Measurements from ENCODE around the gene DIDO1. TPM values are rescaled to one million over a fixed set of nuclear protein-coding genes. Genes with fewer than 3 reads are reported as not detected.

DIDO1 gene
- total and polyA plus RNA-seq, 2 of the 13 experiments (the other 11 are each of a cell fraction or from before 2014, with no cell fraction given): 75.0 to 75.1 TPM

GRCh38 chr20:62952968-62953838 lies 26.9 kb upstream of the DIDO1 start (continued):
- TF ChIP-seq ZFAT (CRISPR knock-in tag; conservative IDR thresholded peaks at IDR 0.05) (no peak), FOXK1 (CRISPR knock-in tag; IDR thresholded peaks at IDR 0.05; ENCODE audit: borderline replicate concordance, low read depth) (0 out of 2 replicates have a peak, but pooled peaks have one; percentile 24), ZNF224 (CRISPR knock-in tag; IDR thresholded peaks at IDR 0.05) (no peak; the same call in 1 of the 2 replicates), ATF6 (CRISPR knock-in tag; conservative IDR thresholded peaks at IDR 0.05) (no peak), JUN (CRISPR knock-in tag; IDR thresholded peaks at IDR 0.05) (0 out of 2 replicates have a peak, but pooled peaks have one; percentile 8), ZNF296 (CRISPR knock-in tag; conservative IDR thresholded peaks at IDR 0.05) (0 out of 2 replicates have a peak, but pooled peaks have one; percentile 70), SAFB2 (CRISPR knock-in tag; IDR thresholded peaks at IDR 0.05; ENCODE audit: borderline replicate concordance, low read depth) (no peak), RNF219 (CRISPR knock-in tag; IDR thresholded peaks at IDR 0.05) (no peak), ERF (CRISPR knock-in tag; IDR thresholded peaks at IDR 0.05) (no peak), ZNF530 (CRISPR knock-in tag; IDR thresholded peaks at IDR 0.05; ENCODE audit: low read depth) (0 out of 2 replicates have a peak, but pooled peaks have one; percentile 60), MXD3 (CRISPR knock-in tag; IDR thresholded peaks at IDR 0.05) (peak; percentile 54; the same call in 1 of the 2 replicates), ZFP37 (CRISPR knock-in tag; IDR thresholded peaks at IDR 0.05; ENCODE audit: borderline replicate concordance) (no peak), LBX2 (CRISPR knock-in tag; IDR thresholded peaks at IDR 0.05; ENCODE audit: borderline replicate concordance) (0 out of 2 replicates have a peak, but pooled peaks have one; percentile 76), SIN3B (IDR thresholded peaks at IDR 0.05; ENCODE audit: low read length) (no peak), FOXJ3 (CRISPR knock-in tag; IDR thresholded peaks at IDR 0.05; ENCODE audit: borderline replicate concordance) (no peak), ZNF777 (CRISPR knock-in tag; IDR thresholded peaks at IDR 0.05) (no peak; the same call in 1 of the 2 replicates), SRF (IDR thresholded peaks at IDR 0.05; ENCODE audit: low read depth, low read length) (no peak), IKZF4 (CRISPR knock-in tag; IDR thresholded peaks at IDR 0.05; ENCODE audit: borderline replicate concordance, low read depth, not compliant biosample characterization) (no peak), ZMAT5 (CRISPR knock-in tag; IDR thresholded peaks at IDR 0.05; ENCODE audit: borderline replicate concordance, low read depth) (no peak; the same call in 1 of the 2 replicates), SRSF1 (optimal IDR thresholded peaks at IDR 0.05; ENCODE audit: low read depth, low read length) (no peak), NR2F1 (CRISPR knock-in tag; IDR thresholded peaks at IDR 0.05) (no peak; a peak in 1 of 4 replicates), ZNF160 (CRISPR knock-in tag; IDR thresholded peaks at IDR 0.05) (0 out of 2 replicates have a peak, but pooled peaks have one; percentile 88), GFI1 (CRISPR knock-in tag; IDR thresholded peaks at IDR 0.05; ENCODE audit: borderline replicate concordance) (no peak)

Data from HepG2 (cell line).